Inflammatory macrophage (primary cell): Measurements from ENCODE around the gene NSDHL.
A peak's percentile ranks its signal among the peaks of the same experiment; 100 is the strongest.
"Not testable (repeated sequence)": the region's sequence is repeated elsewhere in the genome, so short reads cannot be mapped to it uniquely, and the experiment has no call there.

Source experiments
- DNase-seq, 2 donors: peaks; one replicate each; pipeline ENCODE4 v3.0.0-alpha.2; 2020 to 2022
- total RNA-seq, 18 experiments: gene quantifications; one replicate each; lab custom pipeline; 2026; ENCODE audit warnings: mixed read lengths in 6 of 18, inconsistent platforms in 2 of 18; lab: John Stamatoyannopoulos, UW

Gene NSDHL
- total RNA-seq, result 11.0 to 31.8 (median 20.5) reads per million in 18 experiments

- peak; percentile 94 for DNase-seq
These were observed at the start of gene NSDHL, which contains the start of gene CETN2 for GRCh38 chrX:152830312-152831305. TSS of gene NSDHL (plus strand) at chrX:152831063. CDS start at chrX:152846325, 15,262 bp downstream. TSS of gene CETN2 (minus strand) at chrX:152830757. CDS start at chrX:152830710, 47 bp downstream.

- not testable (repeated sequence) for DNase-seq
These were observed 43.8 kb upstream of the NSDHL start for GRCh38 chrX:152787062-152787461.

GRCh38 chrX:152798945-152799344 is 31.9 kb upstream of the NSDHL start:
- DNase-seq, result no peak

DNA sequence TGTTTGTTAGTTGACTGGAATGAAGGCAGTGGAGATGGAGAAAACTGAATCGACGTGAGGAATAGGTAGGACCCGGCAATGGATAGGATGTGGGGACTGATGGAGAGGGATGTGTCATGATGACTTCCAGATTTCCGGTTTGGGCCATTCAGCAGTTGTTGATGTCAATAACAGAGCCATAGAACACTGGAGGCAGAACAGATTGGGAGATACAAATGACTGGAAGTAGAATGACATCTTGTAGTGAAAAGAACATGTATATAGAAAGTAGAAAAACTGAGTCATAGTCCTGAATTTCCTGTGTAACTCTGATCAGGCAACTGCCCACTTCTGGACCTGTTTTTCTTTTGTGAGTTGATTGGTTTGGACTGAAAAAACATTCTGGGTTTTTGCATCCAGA is 24.8 kb upstream of the NSDHL start:
- DNase-seq, result no peak

DNA sequence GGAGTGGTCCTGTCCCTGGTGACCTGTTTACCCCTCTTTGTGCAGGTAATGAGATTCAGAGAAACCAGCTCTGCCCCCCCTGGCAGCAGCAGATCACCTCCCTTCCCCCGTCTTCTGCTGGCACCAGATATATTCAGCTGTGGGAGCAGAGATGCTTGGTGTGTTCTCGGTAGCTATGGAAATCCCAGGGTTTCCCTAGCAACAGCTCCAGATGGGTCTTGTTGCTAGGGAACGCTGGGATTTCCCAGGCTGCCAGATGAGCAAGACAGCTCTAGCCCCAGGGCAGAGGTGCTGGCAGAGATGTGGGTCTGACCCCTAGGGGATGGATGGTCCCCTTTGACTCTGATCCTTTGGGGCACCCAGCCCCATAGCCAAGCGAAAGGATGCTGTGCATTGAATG is 20.5 kb upstream of the NSDHL start:
- DNase-seq, result no peak

DNA sequence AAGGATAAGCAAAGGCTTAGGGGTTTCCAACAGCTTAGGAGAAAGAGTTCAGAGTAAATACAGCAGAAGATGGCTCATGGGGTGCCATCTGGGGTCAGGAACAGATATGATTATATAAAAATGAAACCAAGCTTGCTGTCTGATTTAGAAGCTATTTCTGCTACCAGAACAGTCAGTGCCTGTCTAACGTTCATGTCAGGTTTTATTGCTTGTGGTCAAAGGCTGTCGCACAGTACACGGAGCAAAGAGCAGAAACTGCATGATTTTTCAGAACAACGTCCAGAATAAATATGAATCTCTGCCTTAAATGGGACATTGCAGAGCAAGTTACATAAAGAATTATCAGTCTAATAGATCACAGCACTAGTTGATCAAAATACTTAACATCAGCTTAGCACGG is 17.7 kb upstream of the NSDHL start:
- DNase-seq, result no peak

GRCh38 chrX:152814048-152814447 is 16.8 kb upstream of the NSDHL start:
- DNase-seq, result no peak

DNA sequence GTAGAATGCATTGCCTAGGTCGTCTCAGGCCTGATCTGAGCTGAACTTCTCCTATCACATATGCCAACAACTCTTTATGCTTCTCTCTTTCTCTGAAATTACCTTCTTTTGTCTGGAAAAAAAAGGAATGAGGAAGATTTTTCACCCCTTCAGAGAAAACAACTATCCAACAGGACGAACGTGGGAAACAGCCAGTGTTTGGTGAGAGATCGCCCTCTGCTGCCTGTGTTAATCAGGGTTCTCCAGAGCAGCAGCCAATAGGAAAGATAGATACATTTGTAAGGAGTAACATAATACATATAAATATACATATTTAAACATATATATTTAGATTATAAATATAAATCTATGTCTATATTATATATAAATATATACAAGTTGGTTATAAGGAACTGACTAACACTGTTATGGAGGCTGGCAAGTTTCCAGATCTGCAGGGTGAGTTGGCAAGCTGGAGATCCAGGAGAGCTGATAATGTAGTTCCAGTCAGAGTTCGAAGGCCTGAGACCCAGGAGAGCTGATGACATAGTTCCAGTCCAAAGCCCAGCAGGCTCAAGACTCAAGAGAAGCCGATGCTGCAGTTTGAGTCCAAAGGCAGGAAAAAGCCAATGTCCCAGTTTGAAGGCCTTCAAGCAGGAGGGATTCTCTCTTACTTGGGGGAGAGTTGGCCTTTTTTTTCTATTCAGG is 13.6 kb upstream of the NSDHL start:
- DNase-seq, result no peak

GRCh38 chrX:152818356-152818755 is 12.5 kb upstream of the NSDHL start:
- no peak for DNase-seq

DNA sequence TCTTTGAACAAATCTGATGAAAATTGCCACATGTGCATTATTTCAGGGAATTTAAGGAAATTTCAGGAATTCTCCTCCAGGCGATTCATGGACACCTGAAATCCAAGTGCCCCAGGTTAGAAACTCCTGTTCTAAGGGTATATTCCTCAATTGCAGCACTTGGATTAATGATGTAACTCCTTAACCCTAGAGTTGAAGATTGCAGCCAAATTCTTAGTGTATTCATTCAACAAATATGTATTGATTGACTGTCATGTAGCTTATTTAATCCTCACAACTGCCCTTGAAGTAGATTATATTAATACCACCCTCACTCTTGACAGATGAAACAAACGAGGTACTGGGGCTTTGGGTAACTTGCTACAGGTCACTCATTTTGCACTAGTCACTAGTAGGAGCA is 11.6 kb upstream of the NSDHL start:
- DNase-seq, result no peak

- DNase-seq, result no peak
These were observed 11.1 kb upstream of the NSDHL start for GRCh38 chrX:152819732-152820131.

DNA sequence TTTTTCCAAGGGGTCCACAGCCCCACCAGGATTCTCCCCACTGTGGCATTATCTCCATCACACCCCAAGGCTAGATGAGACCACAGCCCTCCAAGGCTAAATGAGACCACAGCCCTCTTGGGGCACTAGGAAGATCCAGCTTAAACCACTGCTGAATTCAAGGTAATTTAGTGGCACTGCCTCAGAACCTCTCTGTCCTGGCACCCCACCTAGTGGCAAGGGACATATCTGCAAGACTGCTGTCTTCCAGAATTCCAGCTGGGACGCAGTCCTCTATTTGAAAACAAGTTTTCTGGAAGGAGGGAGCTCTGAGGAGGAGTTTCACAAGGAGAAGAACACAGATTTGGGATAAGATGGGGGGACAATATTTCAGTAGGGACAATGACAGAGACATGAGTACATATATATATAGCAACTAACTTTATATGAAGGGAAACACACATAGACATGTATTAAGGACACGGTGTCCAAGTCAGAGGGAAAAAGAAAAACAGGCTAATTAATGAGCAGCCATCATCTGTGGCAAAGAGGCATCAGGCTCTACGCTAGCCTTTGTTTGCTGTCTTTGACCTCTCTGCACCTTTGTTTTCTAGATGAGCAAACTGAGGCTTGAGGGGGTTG is 9.6 kb upstream of the NSDHL start:
- DNase-seq, result peak in 1 of 2 donors; percentile 13

DNA sequence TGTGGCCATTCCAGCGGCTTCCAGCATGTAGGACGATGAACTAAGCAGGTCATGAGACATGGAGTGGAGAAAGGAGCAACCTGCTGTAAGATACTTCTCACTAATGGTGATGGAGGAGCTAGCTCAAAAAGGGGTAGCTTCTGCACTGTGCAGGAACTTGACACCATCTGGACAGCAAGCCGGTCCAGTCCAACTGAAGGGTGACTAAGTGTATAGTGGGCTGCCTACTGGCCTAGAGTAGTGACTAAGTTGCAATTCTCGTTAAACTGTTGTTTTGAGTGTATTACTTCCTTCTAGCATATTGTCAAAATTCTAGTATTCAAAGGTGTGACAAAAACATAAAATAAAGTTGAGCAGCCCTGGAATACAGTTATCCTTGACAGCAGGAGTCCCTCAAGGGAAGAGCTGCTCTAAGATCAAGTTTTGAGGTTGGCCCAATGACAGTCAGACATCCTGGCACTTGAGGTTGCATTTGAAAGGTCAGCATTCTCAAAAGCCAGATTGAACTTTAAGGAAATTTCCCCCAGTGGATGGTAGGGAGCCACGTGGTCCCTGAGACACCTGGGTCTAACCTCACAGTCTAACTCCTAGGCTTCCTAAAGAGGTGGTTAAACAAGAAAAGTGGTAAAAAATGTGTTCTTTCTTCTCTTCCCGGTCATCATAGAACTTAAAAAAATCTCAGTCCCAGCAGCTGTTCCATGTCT is 8.3 kb upstream of the NSDHL start:
- DNase-seq, result no peak

GRCh38 chrX:152823657-152824056 is 7.2 kb upstream of the NSDHL start:
- no peak for DNase-seq

DNA sequence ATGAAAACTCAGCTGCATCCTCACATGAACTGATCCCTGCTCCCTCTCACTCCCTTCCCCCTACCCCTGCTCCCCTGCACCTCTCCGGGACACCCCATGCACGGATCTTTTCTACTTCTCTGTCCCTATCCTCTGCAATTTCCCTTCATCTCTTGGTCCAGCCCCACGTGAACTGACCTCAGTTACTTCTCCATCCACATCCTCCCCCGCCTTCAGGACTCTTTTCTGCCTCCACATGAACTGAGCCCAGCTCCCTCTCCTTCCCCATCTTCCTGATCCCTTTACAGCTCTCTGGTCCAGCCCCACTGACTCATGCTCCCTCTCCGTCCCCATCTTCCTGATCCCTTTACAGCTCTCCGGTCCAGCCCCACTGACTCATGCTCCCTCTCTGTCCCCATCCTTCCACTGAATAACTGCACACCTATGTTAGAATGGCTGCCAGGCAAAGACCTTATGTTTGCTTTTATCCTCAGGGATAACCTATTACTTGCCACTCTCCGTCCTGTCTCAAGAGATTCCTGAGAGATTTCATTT is 6.0 kb upstream of the NSDHL start:
- no peak for DNase-seq

GRCh38 chrX:152831391-152831790 is 528 bp downstream of the NSDHL start:
- no peak for DNase-seq

GRCh38 chrX:152832520-152832919 is 1.7 kb downstream of the NSDHL start:
- DNase-seq, result no peak

DNA sequence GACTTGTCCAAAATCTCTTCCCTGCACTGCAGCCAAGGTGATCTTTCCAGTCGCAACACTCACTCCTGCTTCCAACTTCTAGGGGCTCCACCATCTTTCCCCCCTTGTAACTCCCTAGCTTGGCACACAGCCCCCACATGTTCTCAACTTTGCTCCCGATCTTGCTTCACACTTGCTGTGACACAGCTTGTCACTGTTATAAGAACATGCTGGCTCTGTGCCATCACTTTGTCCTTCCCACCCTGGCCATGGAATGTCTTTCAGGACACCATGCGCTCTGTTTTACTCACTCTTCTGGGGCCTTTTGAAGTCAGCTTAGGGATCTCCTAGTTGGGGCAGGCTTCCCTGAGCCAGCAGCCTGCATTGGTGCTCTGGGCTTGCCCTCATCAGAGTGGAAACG is 2.5 kb downstream of the NSDHL start:
- DNase-seq, result no peak

DNA sequence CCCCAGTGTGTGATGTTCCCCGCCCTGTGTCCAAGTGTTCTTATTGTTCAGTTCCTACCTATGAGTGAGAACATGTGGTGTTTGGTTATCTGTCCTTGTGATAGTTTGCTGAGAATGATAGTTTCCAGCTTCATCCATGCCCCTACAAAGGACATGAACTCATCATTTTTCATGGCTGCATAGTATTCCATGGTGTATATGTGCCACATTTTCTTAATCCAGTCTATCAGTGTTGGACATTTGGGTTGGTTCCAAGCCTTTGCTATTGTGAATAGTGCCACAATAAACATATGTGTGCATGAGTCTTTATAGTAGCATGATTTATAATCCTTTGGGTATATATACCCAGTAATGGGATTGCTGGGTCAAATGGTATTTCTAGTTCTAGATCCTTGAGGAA is 4.6 kb downstream of the NSDHL start:
- DNase-seq, result not testable (repeated sequence)

- DNase-seq, result no peak
These were observed 12.0 kb downstream of the NSDHL start for GRCh38 chrX:152842772-152843338.

DNA sequence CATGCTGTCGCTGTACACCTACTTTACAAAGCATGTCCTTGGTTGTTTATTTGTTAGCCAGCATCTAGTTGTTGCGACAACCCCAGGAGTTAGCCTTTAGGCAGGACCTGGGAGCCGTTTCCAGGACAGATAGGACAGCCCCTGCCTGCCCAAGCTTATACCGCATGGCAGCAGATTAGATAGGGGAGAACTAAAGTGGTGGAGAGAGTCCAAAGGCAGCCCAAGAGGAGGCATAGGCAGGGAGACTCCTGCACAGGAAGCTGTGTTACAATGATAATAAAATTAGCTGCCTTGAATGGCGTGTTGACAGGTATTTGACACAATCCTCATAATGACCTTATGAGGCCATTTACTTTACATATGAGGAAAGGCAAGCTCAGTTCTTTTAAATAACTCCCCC is 13.0 kb downstream of the NSDHL start:
- DNase-seq, result no peak

DNA sequence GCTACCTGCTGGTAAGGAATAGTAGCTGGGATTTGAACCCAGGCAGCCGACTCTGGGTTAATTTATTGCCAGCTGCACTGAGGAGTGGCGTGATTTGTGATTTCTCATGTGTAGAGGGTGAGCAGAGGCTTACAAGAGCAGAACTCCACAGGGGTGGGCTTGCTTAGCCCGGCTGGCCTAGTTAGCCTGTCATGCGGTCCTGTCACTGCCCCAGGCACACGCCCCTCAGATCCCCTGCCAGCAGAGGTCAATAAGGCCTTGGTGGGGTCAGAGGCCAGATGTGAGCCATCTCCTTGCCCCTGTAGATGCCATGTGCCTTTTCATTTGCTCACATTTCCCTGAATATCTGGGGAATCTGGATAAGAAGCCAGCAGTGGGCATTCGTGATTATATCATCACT is 13.4 kb downstream of the NSDHL start:
- DNase-seq, result no peak
